Measurements from ENCODE around the gene DAAM2.

GRCh38 chr6:39923861-39924260 is 131.7 kb downstream of the DAAM2 start:
- TF ChIP-seq POLR2A (IDR thresholded peaks at IDR 0.05; ENCODE audit: low read length) (no peak), GATA1 (IDR thresholded peaks at IDR 0.05; ENCODE audit: low read depth, low read length) (no peak)
